ENCODE data around the gene TOR2A. TPM values are rescaled to one million over a fixed set of nuclear protein-coding genes. Genes with fewer than 3 reads are reported as not detected.

TOR2A gene
- total and polyA plus RNA-seq, 4 donors = 4.5 to 12.7 (median 6.9) TPM

DNA sequence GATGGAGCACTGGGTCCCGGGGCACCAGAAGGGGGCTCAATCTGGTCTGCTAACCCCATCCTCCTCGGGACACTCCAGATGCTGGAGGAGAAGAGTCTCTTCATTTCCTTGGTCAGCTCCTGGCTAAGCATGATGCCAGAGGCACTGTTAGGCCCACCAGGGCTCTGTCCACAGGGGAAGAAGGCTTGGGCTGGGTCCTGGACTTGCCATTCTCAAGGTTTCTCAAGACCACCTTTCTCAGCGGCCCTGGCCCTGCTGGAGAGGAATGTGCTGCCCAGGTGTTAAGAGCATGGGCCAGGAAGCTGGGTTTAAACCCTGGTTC, 35.5 kb upstream of the TOR2A start:
- no peaks in the 10 kb centered on the region for H3K36me3 ChIP-seq (ENCODE audit: control insufficient read depth in 1 of 2, insufficient read depth in 2 of 2, low read length in 1 of 2)
- H3K27me3 ChIP-seq (ENCODE audit: control insufficient read depth in 1 of 2, insufficient read depth in 2 of 2, low read length in 1 of 2) = no peaks in the 10 kb centered on the region
- intact Hi-C loops (cut with DNase I) = no loop called here
- no peak overlapping the region for H3K4me3 ChIP-seq (ENCODE audit: low read length in 2 of 2)
- DNase-seq = no peak
- 60 to 62% methylated on average over 3 of the region's 3 CpGs for WGBS, 2 donors
- H3K27ac ChIP-seq (ENCODE audit: low read depth in 1 of 2, low read length in 2 of 2) = no peak overlapping the region
- H3K9me3 ChIP-seq (ENCODE audit: control insufficient read depth, low read length) = no peaks in the 10 kb centered on the region
- no peaks in the 10 kb centered on the region for H3K4me1 ChIP-seq (ENCODE audit: control insufficient read depth in 1 of 2, insufficient read depth in 2 of 2, low read length in 2 of 2)
- ATAC-seq (ENCODE audit: low FRiP score) = no peak

DNA sequence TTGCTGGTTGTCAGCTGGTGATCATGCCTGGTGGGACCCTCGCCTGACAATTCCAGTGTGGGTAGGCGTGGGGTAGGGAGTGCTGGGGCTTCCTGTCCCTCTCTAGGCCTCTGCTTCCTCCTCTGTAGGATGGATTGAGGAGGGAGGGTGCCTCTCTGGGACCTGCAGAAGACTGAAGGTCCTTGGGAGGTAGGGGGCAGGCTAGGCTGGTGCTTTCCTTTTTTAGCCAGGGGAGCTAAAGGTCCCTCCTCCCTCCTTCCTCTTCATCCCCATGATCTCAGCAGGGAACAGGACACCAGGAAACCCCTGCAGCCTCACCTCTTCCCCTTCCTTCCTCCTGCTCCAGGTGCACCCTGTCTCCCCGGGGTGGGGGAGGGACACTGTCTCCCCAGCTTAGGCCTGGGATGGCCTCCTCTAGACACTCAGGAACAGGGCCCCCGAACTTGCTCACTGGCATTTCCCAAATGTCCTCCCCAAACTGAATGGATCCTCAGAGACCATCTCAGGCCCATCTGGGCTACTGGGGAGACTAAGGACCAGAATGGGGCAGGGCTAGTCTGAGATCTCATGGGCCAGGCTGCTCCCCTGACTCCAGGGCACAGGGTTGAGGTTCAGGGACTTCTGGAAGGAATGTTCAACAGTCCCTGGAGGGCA, 35.0 kb upstream of the TOR2A start:
- no peaks in the 10 kb centered on the region for H3K4me1 ChIP-seq (ENCODE audit: control insufficient read depth in 1 of 2, insufficient read depth in 2 of 2, low read length in 2 of 2)
- intact Hi-C loops (cut with DNase I) = no loop called here
- H3K27ac ChIP-seq (ENCODE audit: low read depth in 1 of 2, low read length in 2 of 2) = no peak overlapping the region
- no peaks in the 10 kb centered on the region for H3K36me3 ChIP-seq (ENCODE audit: control insufficient read depth in 1 of 2, insufficient read depth in 2 of 2, low read length in 1 of 2)
- no peaks in the 10 kb centered on the region for H3K9me3 ChIP-seq (ENCODE audit: control insufficient read depth, low read length)
- WGBS, 2 donors = 83 to 91% methylated on average over 4 of the region's 4 CpGs
- H3K27me3 ChIP-seq (ENCODE audit: control insufficient read depth in 1 of 2, insufficient read depth in 2 of 2, low read length in 1 of 2) = no peaks in the 10 kb centered on the region
- no peak overlapping the region for H3K4me3 ChIP-seq (ENCODE audit: low read length in 2 of 2)
- DNase-seq (no peak), ATAC-seq (ENCODE audit: low FRiP score) (no peak)

DNA sequence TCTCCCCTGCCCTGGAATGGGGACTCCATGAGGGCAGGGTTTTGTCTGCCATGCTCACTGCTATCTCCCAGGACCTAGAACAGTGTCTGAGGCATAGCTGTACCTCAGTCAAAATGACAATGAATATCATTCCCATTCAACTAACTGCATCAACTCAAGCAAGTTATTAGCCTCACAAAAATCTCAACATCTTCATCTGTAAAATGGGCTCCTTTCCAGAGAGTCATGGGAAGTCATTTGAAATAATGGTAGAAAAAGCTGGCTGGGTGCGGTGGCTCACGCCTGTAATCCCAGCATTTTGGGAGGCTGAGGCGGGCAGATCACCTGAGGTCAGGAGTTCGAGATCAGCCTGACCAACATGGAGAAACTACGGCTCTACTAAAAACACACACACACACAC, 34.0 kb upstream of the TOR2A start:
- Histone ChIP-seq H3K36me3 (ENCODE audit: control insufficient read depth in 1 of 2, insufficient read depth in 2 of 2, low read length in 1 of 2) (no peaks in the 10 kb centered on the region), H3K4me1 (ENCODE audit: control insufficient read depth in 1 of 2, insufficient read depth in 2 of 2, low read length in 2 of 2) (no peaks in the 10 kb centered on the region), H3K4me3 (ENCODE audit: low read length in 2 of 2) (no peak overlapping the region), H3K9me3 (ENCODE audit: control insufficient read depth, low read length) (no peaks in the 10 kb centered on the region), H3K27me3 (ENCODE audit: control insufficient read depth in 1 of 2, insufficient read depth in 2 of 2, low read length in 1 of 2) (no peaks in the 10 kb centered on the region), H3K27ac (ENCODE audit: low read depth in 1 of 2, low read length in 2 of 2) (no peak overlapping the region)
- ATAC-seq (ENCODE audit: low FRiP score) = no peak
- intact Hi-C loops (cut with DNase I) = no loop called here
- 93 to 98% methylated on average over 5 of the region's 5 CpGs for WGBS, 2 donors
- no peak for DNase-seq

DNA sequence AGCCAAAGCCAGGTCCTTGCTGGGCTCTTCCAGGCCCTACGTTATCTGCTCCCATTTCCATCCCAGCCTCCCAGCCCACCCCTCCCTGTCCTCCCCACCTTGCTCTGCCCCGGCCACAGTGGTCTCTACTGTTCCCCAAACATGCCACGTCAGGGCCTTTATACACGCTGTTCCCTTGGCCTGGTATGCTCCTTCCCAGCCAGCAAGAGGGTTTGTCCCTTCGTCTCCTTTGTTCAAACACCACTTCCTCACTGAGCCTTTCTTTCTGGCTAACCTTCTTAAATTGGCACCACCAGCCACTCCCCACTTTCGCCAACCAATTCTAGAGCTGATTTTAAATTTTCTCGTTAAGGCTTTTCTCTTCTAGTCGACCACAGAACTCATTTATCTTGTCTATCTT, 33.6 kb upstream of the TOR2A start:
- Histone ChIP-seq H3K4me3 (ENCODE audit: low read length in 2 of 2) (no peak overlapping the region), H3K4me1 (ENCODE audit: control insufficient read depth in 1 of 2, insufficient read depth in 2 of 2, low read length in 2 of 2) (no peaks in the 10 kb centered on the region), H3K27ac (ENCODE audit: low read depth in 1 of 2, low read length in 2 of 2) (no peak overlapping the region), H3K9me3 (ENCODE audit: control insufficient read depth, low read length) (no peaks in the 10 kb centered on the region), H3K36me3 (ENCODE audit: control insufficient read depth in 1 of 2, insufficient read depth in 2 of 2, low read length in 1 of 2) (no peaks in the 10 kb centered on the region), H3K27me3 (ENCODE audit: control insufficient read depth in 1 of 2, insufficient read depth in 2 of 2, low read length in 1 of 2) (no peaks in the 10 kb centered on the region)
- WGBS, 2 donors = 85 to 88% methylated on average over 8 of the region's 8 CpGs
- intact Hi-C loops (cut with DNase I) = no loop called here
- DNase-seq (no peak), ATAC-seq (ENCODE audit: low FRiP score) (no peak)

DNA sequence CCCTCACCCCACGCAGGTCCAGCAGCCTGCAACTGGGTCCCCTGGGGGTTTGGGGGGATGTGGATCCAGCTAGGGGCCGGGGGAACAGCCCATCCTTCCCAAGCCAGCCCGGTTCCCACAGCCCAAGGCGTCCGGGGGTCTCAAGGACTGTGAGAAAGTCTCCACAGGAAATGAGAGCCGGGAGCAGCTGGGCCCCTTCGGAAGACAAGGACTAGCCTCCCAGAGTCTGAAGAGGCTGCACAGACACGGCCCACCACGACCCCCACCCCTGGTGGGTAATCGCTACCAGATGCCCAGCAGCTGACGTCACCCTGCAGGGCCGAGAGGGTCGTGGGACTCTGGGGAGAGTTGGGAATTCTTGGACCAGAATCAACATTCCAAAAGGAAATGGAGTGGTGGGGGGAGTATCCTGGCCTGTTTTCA, 32.8 kb upstream of the TOR2A start:
- 39 to 42% methylated on average over 13 of the region's 13 CpGs for WGBS, 2 donors
- ATAC-seq (ENCODE audit: low FRiP score) (no peak), DNase-seq (no peak)
- Histone ChIP-seq H3K9me3 (ENCODE audit: control insufficient read depth, low read length) (no peaks in the 10 kb centered on the region), H3K27me3 (ENCODE audit: control insufficient read depth in 1 of 2, insufficient read depth in 2 of 2, low read length in 1 of 2) (no peaks in the 10 kb centered on the region), H3K36me3 (ENCODE audit: control insufficient read depth in 1 of 2, insufficient read depth in 2 of 2, low read length in 1 of 2) (no peaks in the 10 kb centered on the region), H3K4me3 (ENCODE audit: low read length in 2 of 2) (no peak overlapping the region), H3K27ac (ENCODE audit: low read depth in 1 of 2, low read length in 2 of 2) (no peak overlapping the region), H3K4me1 (ENCODE audit: control insufficient read depth in 1 of 2, insufficient read depth in 2 of 2, low read length in 2 of 2) (no peaks in the 10 kb centered on the region)
- intact Hi-C loops (cut with DNase I) = no loop called here

DNA sequence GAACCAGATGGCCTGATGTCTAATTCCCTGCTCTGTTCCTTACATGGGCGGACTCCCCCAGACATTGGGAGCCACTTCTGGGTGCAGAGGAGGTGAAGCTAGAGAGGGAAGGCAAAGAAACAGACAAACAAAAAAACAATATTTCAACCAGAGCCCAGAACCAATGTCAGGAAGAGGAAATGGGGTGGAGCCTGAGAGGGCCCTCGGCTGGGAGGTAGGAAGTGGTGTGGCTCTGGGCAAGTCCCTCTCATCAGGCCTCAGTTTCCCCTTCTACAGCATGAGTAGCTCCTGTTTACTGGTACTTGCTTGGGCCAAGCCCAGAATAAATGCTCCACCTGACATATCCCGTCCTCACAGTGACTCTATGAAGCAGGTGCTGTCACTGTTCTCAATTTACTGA, 32.3 kb upstream of the TOR2A start:
- Histone ChIP-seq H3K4me3 (ENCODE audit: low read length in 2 of 2) (no peak overlapping the region), H3K27me3 (ENCODE audit: control insufficient read depth in 1 of 2, insufficient read depth in 2 of 2, low read length in 1 of 2) (no peaks in the 10 kb centered on the region), H3K4me1 (ENCODE audit: control insufficient read depth in 1 of 2, insufficient read depth in 2 of 2, low read length in 2 of 2) (no peaks in the 10 kb centered on the region), H3K9me3 (ENCODE audit: control insufficient read depth, low read length) (no peaks in the 10 kb centered on the region), H3K36me3 (ENCODE audit: control insufficient read depth in 1 of 2, insufficient read depth in 2 of 2, low read length in 1 of 2) (no peaks in the 10 kb centered on the region), H3K27ac (ENCODE audit: low read depth in 1 of 2, low read length in 2 of 2) (no peak overlapping the region)
- DNase-seq = no peak
- ATAC-seq (ENCODE audit: low FRiP score) = no peak
- intact Hi-C loops (cut with DNase I) = no loop called here
- 82 to 83% methylated on average over 3 of the region's 3 CpGs for WGBS, 2 donors

DNA sequence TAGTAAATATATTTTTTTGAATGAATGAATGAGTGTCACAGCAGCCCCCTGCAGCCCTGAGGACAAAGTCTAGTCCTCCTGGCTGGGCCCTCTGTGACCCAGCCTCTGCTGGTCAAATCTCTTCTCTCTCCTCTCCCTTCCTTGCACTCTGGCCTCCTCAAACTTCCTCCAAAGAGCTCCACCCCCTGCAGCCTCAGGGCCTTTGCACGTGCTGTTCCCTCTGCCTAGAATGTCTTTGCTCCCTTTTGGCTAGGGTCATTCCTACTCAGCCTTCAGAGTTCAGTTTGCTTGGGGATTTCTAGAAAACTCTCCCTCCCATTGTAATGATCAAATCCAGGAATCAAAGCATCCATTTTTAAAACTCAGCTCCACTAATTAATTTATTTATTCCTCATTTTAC, 30.3 kb upstream of the TOR2A start:
- Histone ChIP-seq H3K27ac (ENCODE audit: low read depth in 1 of 2, low read length in 2 of 2) (no peak overlapping the region), H3K4me3 (ENCODE audit: low read length in 2 of 2) (no peak overlapping the region), H3K9me3 (ENCODE audit: control insufficient read depth, low read length) (no peaks in the 10 kb centered on the region), H3K4me1 (ENCODE audit: control insufficient read depth in 1 of 2, insufficient read depth in 2 of 2, low read length in 2 of 2) (no peaks in the 10 kb centered on the region), H3K36me3 (ENCODE audit: control insufficient read depth in 1 of 2, insufficient read depth in 2 of 2, low read length in 1 of 2) (no peaks in the 10 kb centered on the region), H3K27me3 (ENCODE audit: control insufficient read depth in 1 of 2, insufficient read depth in 2 of 2, low read length in 1 of 2) (no peaks in the 10 kb centered on the region)
- intact Hi-C loops (cut with DNase I) = no loop called here
- 92 to 96% methylated on average over 1 of the region's 1 CpG for WGBS, 2 donors
- DNase-seq (no peak), ATAC-seq (ENCODE audit: low FRiP score) (no peak)

DNA sequence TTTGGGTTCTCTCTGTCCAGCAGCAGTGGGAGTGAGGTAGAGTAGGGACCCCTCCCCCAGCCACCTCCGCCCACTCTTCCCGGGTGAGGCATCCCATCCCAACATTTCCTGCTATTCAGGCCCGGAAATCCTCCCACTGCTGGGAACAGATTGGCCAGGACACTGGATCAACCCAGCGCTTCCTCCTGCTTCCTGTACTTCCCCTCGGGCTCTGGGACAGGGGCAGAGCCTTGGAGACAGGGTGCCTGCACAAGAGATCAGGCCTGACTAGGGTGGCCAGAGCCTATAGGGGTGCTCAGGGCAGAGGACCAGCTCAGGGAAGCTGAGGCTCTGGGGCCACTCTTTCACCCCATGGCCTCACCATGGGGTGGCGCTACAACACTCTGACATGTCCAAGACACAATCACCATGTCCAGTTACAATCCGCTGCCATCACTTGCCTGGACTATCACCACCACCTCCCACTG, 28.9 kb upstream of the TOR2A start:
- no peaks in the 10 kb centered on the region for H3K4me1 ChIP-seq (ENCODE audit: control insufficient read depth in 1 of 2, insufficient read depth in 2 of 2, low read length in 2 of 2)
- H3K4me3 ChIP-seq (ENCODE audit: low read length in 2 of 2) = no peak overlapping the region
- no peaks in the 10 kb centered on the region for H3K9me3 ChIP-seq (ENCODE audit: control insufficient read depth, low read length)
- no peaks in the 10 kb centered on the region for H3K27me3 ChIP-seq (ENCODE audit: control insufficient read depth in 1 of 2, insufficient read depth in 2 of 2, low read length in 1 of 2)
- ATAC-seq (ENCODE audit: low FRiP score) (peak; percentile 49), DNase-seq (peak in 1 of 2 donors; percentile 80)
- no peaks in the 10 kb centered on the region for H3K36me3 ChIP-seq (ENCODE audit: control insufficient read depth in 1 of 2, insufficient read depth in 2 of 2, low read length in 1 of 2)
- no peak overlapping the region for H3K27ac ChIP-seq (ENCODE audit: low read depth in 1 of 2, low read length in 2 of 2)
- intact Hi-C loops (cut with DNase I) = no loop called here
- WGBS, 2 donors = 59 to 64% methylated on average over 7 of the region's 7 CpGs

DNA sequence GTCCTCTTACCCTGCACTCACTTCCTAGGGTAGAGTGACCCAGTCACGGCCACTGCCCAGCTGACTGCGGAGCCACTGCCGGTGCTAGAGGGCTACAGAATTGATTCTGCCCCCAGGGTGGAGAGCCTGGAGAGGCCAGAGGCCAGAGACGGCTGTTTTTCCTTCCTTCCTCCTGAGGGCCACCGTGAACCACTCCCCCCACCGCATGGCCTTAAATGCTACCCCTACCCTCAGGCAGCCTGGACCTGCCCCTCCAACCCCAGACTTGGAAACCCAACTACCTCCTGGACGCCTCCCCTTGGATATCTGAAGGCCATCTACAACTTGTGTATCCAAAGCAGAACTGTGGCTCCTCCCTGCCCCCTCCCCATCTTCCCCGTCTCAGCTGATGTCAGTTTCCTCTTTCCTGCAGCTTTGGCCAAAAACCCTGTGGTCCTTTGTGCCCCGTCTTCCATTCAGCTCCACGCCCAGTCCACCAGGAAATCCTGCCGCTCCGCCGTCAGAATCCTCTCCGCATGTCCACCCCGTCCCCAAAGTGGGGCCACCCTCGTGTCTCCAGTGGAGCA, 27.1 kb upstream of the TOR2A start:
- no peaks in the 10 kb centered on the region for H3K27me3 ChIP-seq (ENCODE audit: control insufficient read depth in 1 of 2, insufficient read depth in 2 of 2, low read length in 1 of 2)
- no peaks in the 10 kb centered on the region for H3K36me3 ChIP-seq (ENCODE audit: control insufficient read depth in 1 of 2, insufficient read depth in 2 of 2, low read length in 1 of 2)
- DNase-seq = peak; percentile 76 to 80
- H3K9me3 ChIP-seq (ENCODE audit: control insufficient read depth, low read length) = no peaks in the 10 kb centered on the region
- 58 to 62% methylated on average over 16 of the region's 16 CpGs for WGBS, 2 donors
- no peak overlapping the region for H3K4me3 ChIP-seq (ENCODE audit: low read length in 2 of 2)
- intact Hi-C loops (cut with DNase I) = no loop called here
- no peak overlapping the region for H3K27ac ChIP-seq (ENCODE audit: low read depth in 1 of 2, low read length in 2 of 2)
- peak; percentile 57 for ATAC-seq (ENCODE audit: low FRiP score)
- H3K4me1 ChIP-seq (ENCODE audit: control insufficient read depth in 1 of 2, insufficient read depth in 2 of 2, low read length in 2 of 2) = no peaks in the 10 kb centered on the region

Measured in aorta (tissue), 5 donors.